ENCODE measurements around the gene PCYT1A.
A peak's percentile ranks its signal among the peaks of the same experiment; 100 is the strongest.
"Not testable (repeated sequence)": the region's sequence is repeated elsewhere in the genome, so short reads cannot be mapped to it uniquely, and the experiment has no call there.

Gene PCYT1A

DNA sequence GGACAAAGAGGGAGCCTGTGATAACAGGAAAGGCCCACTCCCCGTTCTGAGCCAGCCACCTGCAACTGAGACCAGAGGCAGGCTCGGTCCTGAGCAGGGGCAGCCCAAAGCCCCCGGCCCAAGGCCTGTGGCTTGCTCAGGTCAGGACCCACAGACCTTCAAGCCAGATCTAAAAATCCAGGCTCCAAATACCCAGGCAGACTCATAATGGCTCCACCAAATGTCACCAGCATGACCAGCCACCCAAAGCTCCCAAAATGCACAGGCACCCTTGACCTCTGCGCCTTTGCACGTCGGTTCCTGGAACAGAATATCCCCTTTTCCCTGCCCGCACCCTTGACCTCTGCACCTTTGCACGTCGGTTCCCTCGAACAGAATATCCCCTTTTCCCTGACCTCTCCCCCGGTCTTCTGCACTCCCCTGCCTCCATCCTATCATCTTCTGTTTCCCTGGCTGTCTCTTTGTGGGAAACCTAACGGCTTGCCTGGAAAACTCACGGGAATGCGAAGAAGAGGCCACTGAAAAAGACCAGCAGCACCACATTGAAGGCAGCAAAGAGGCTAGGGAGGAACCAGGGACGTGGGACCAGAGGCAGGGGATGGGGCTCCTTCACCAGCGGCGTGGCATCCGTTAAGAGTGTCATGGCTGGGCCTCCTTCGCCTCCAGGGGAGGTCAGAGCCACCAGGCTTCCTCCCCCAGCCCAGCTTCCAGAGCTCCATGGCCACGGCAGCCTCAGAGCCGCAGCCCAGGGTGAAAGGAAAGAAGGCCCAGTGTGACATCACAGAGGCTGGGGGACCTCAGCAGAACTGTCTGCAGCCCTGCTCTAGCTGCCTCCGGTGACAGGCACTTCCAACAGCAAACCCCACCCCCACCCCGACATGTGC, 76.6 kb downstream of the PCYT1A start, which contains the start of gene ZDHHC19:
TSS of gene ZDHHC19 (minus strand) at position 728 of the 884 bp plus-strand sequence. CDS start at position 643, 85 bp downstream.
- ATAC-seq = no peak

DNA sequence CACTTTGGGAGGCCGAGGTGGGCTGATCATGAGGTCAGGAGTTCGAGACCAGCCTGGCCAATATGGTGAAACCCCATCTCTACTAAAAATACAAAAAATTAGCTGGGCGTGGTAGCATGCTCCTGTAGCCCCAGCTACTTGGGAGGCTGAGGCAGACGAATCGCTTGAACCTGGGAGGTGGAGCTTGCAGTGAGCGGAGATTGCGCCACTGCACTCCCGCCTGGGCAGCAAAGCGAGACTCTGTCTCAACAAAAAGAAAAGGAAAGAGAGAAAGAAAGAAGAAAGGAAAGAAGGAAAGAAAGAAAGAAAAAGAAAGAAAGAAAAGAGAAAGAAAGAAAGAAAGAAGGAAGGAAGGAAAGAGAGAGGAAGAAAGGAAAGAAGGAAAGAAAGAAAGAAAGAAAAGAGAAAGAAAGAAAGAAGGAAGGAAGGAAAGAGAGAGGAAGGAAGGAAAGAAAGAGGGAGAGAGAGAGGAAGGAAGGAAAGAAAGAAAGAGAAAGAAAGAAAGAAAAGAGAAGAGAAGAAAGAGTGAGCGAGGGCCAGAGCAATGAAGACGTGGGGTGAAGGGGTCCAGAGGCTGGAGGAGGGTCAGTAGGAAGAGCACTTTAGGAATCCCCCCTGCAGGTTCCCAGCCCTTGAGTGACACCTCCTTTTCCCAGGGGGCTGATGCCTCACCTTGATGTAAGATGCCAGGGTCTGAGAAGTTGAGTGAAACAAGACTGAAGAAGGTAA, 77.4 kb downstream of the PCYT1A start:
- not testable (repeated sequence) for ATAC-seq

DNA sequence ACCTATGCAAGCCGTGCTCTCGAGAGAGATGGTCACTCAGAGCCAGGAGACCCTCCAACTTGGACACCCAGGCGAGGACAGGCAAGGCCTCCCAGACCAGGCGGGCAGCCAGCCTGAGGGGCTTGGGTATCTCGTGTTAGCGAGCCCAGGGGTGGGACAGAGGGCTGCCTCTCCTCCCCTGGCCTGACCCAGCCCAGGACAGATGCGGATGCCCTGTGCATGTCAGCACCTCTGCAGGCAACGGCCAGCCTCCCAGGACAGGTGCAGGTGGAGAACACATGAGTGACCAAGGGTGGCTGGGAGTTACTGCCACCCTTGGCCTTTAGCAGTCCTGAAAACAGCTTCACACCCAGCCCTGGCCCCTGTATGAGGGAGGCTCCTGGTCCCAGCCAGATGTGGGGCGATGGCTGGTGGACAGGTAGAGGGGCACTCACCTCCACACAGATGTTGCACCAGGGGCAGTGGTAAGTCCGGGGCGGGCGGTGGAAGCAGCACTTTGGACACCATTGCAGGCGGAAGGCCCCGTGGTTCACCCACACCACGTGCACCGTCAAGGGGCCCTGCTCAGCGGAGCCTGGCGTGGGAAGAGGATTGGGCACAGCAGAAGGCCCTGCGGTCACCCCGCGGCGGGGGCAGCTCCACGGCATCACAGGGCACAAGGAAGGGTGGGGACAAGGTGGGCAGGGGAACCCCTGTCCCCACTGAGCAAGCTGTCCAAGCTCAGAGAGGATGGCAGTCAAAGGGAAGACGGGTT, 78.4 kb downstream of the PCYT1A start:
- ATAC-seq = no peak

DNA sequence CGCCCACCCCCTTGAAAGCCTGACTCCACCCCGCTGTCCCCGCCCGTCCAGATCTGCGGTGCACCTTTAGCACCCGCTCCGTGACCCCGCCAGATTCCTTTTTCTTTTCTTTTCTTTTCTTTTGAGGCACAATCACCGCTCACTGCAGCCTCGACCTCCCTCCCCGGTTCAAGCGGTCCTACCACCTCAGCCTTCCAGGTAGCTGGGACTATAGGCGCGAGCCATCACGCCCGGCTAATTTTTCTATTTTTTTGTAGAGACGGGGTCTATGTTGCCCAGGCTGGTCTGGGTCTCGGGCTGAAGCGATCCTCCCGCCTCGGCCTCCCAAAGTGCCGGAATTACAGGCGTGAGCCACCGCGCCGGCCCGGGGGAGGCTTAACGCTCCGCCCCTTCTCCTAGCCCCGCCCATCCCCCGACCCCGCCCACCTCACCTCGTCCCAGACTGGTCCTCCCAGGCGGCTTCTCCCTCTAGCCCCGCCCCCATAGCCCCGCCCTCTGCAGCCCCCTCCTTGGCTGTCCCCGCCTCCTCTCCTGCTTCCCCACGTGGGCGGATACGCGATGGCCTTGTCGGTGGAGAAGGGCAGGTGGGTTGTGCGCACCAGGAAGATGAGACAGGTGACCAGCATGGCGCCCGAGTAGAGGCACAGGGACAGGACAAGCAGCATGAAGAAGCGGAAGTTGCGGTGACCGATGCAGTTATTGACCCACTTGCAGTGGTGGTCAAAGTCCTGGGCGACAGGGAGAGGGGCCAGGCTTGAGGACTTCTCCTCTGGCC, 79.5 kb downstream of the PCYT1A start:
- peak; percentile 44 to 52 for ATAC-seq

DNA sequence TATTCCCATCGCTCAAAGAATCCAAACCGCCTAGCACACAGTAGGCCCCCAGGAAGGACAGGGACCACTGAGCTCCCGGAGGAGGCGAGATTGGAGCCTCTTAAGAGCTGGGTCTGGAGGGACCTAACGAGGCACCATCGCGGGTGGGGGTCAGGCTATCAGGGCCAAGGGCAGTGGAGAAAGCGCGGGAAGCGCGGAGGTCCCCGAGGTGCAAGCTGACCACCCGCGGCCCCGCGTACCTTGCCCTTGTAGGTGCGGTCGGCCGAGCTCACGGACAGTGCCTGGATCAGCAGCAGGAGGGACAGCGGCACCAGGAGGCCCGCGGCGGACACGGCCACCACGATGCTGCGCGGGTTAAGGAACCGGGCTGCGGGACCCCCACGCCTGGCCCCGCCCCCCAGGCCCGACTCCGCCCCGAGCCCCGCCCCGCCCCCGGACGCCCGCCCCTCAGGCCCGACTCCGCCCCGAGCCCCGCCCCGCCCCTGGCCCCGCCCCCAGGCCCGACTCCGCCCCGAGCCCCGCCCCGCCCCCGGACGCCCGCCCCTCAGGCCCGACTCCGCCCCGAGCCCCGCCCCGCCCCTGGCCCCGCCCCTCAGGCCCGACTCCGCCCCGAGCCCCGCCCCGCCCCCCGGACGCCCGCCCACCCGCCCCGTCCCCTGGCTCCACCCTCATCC, 80.2 kb downstream of the PCYT1A start:
- peak; percentile 12 to 13 for ATAC-seq

DNA sequence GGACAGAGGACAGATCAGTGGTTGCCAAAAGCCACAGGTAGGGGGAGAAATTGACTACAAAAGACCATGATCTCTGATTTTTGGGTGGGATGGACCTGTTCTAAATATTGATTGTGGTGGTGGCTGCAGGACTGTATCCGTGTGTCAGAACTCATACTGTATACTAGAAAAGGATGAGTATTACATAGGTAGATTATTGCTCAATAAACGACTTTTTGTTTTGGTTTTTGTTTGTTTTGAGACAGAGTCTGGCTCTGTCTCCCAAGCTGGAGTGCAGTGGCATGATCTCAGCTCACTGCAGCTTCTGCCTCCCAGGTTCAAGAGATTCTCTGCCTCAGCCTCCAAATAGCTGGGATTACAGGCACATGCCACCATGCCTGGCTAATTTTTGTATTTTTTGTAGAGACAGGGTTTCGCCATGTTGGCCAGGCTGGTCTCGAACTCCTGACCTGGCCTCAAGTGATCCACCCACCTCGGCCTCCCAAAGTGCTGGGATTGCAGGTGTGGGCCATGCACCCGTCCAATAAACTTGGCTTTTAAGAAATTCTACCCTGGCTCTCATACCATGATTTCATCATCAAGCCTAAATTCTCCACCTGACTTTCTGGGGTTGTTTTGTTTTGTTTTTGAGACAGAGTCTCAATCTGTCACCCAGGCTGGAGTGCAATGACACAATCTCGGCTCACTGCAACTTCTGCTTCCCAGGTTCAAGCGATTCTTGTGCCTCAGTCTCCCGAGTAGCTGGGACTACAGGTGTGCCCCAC, 81.9 kb downstream of the PCYT1A start:
- not testable (repeated sequence) for ATAC-seq

DNA sequence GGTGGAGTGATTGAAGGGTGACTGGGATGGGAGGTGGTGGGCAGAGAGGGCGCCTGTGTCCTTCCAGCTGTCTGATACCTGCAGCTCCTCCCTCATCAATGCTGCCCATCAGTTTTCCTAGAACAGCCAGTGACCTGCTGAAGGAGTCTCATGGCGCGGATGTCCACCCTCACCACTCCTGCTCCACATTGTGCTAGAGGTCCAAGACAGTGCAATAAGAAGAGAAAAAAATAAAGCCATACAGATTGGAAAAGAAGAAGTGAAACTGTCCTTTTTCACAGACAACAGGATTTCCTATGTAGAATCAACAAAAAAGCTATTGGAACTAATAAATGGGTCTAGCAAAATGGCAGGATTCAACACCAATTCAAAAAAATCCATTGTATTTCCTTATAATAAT, 83.7 kb downstream of the PCYT1A start:
- ATAC-seq = no peak

DNA sequence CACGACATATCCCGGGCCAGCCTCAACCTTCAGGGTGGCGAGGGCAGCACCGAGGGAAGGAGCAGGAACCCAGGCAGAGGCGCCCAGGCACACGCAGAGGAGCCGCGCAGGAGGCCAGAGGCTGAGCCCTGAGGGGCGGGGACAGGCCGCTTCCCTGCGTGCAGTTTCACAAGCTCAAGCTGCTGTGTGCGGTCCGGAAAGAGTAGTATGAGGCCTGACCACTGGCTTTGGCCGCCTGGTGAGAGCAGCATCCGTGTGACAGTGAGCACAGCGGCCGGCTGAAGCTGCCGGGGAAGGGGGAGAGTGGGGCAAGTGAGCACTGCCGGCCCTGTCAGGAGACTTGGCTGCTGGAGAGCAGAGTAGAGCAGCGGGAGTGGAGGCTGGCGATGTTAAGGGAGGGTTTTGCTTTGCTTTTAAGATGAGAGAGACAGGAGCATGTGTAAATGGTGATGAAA, 85.0 kb downstream of the PCYT1A start:
- peak in 1 of 2 donors; percentile 21 for ATAC-seq

DNA sequence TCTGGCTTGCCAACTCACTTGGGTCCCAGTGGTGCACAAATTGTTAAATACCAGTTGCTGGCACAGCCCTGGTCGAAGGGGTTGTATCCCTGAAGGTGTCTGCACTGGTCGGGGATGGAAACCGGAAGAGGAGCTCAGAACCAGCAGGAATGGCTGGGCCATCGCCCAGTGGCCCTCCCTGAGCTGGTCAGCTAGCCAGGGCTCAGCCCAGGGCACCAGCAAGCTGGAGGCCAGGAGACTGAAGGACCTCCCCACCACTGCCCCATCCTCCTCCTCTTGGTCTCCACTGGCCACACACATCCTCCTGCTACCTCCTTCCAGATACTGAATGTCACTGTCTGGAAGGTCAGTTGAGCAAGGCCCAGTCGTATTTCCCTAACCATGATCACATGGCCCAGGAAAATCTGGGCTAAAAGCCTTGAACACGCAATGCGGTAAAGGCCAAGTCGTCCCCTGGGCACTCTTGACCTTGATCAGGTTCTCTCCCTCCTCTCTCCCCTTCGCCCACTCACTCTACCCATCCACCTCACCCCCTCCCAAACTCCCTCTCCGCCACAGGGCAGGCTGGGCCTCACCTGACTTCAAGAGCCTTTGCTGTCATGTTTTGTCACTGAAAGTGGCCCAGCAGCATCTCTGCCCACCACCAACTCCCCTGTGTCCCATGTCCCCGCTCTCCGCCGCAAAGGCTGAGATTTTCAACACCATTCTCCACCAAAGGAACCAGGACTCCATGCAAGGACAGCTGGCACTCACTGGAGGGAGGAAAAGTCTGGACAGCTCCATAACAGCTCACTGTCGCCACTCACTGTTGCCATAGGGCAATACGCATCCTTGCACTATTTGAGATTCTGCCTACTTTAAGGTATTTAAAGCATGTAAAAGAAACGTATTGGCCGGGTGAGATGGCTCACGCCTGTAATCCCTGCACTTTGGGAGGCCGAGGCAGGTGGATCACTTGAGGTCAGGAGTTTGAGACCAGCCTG, 88.5 kb downstream of the PCYT1A start:
- no peak for ATAC-seq

DNA sequence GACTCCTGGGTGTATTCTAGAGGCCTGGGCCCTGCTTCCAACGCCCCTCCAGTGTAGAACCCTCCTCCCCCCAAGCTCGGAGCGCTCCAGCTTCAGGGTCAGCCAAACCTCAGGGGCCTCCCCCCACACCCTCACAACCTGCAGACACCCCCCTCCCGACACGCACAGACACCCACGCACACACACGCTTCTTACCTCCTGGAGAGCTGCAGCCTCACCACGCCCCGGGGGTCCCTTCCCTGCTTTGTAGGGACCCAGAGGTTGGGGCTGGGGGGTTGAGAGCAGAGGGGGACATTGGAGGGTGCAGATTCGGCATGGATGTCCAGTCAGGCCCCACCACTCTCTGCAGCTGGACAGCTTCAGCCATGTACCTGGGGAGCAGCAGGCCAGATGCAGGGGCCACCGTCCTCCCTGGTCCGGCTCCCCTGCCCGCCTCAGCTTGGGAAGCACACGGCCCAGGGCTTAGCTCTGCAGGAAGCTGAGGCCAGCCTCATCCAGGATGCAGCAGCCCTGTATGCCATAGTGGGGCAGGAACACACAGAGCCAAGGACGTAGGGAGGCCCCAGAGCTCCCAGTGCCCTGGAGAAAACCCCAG, 89.3 kb downstream of the PCYT1A start:
- ATAC-seq = no peak

DNA sequence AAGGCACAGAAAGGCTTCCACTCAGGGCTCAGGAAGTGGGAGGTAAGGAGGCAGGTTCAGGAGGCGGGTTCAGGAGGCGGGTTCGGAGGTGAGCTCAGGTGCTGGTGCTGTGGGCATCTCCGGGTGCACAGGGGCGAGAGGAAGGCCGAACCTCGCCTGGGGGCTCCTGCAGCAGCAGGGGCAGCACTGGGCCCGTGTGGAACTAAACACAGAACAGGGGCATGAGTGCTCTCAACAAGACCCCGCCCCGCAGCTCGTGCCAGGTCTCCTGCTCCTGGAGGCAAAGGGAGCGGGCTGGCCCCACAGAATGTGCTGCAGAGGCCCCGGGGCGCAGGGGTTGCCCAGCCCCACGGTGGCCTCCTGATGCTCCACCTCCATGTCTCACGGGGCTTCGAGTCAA, 90.0 kb downstream of the PCYT1A start:
- no peak for ATAC-seq

DNA sequence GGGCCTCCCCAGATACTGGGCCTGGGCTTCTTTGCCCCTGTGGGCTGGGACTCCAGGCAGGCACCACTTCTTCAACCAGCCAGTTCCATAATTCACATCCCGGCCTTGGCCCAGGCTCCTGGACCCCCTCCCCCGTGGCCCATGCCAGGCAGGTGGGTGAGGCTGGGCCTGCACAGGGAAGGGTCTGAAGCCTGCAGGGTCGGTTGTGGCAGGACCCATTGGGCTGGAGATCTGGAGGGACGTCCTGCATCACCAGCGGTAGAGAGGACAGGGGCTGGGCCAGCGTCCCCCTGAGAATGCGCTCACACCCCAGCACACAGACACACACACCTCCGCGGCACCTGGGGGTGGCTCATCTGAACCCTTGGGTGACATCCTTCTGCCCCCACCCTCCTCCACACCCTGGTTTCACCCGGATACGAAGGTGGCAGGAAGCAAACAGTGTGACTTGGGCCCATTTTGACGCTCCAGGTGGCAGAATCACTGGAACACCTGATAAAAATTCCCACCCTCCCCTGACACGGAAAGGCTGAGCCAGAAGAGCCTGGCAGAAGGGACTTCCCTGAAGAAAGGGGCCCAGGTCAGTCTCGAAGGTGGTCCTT, 91.8 kb downstream of the PCYT1A start:
- ATAC-seq = no peak

DNA sequence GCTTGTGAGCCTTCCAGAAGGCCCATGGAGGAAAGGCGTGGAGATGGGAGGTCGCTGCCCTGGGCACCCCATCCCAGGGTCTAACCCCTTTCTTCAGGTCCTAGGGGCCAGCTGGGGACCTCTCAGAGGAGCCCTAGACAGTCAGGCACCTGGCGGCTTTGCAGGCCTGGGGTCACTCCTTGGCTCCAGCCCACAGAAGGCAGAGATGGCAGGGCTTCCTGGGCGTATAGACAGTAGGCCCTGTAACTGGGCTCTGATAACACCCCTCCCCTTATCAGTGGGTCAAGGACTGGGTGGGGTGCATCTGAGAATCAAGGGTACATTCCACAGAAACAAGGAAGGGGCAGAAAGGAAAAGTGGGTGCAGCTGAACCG, 93.0 kb downstream of the PCYT1A start:
- ATAC-seq = no peak

DNA sequence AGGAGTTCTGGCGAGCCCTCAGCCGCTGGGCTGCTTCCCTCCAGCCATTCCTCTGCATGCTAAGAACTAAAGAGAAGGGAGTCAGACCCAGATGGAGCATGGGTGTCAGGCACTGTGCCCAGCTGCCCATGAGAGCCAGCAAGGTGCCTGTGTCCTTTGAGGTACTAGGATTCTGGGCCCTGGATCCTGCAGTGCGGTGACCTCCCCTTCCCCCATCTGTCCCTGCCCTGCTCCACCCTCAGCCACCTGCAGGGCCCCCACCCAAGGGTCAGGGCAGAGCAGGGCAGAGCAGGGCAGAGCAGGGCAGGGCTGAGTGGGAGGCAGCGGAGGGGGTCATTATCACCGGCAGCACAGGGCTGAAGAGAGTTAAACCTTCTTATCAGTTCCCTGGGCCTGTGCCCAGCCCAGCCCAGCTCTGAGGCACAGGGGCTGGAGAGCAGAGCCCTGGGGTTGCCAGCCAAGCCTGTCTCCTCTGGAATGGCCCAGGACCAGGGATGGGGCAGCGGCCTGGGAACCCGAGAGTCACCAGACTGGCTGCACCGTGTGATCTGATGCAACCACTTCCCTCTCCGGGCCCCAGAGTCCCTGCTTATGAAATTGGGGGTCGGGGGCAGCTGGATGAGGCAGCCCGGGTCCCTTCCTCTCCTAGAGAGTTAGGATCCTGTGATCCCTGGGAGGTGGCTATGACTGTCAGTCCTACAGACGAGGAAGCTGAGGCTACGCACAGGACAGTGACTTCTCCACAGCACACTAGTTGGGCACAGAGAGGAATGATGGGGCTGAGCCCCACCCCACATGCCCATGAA, 93.6 kb downstream of the PCYT1A start:
- ATAC-seq = no peak

DNA sequence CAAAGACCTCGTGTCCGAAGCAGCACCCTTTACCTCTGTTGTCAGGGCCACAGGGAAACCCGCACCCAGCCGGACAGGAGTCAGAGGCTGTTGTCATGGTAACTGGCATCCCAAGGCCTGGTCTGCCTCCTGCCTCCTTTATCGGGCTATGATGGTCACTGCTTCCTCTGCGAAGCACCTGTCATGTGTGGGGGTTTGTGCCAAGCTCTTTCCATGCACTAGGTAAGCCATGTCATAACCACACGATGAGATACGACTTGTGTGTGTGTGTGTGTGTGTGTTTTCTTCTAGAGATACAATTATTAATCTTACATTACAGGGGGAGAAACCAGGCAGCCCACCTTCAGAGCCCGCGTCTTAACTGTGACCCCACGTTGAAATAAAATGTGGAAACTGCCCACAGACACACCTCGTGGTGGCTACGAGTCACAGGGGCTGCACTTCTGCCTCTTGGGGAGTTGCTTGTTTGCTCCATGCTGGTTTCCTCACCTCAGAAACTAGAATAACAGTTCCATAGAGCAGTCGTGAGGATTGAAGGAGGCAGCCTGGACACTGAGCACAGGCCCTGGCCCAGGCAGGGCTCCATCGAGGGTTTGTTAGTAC, 94.3 kb downstream of the PCYT1A start:
- ATAC-seq = peak in 1 of 2 donors; percentile 21

DNA sequence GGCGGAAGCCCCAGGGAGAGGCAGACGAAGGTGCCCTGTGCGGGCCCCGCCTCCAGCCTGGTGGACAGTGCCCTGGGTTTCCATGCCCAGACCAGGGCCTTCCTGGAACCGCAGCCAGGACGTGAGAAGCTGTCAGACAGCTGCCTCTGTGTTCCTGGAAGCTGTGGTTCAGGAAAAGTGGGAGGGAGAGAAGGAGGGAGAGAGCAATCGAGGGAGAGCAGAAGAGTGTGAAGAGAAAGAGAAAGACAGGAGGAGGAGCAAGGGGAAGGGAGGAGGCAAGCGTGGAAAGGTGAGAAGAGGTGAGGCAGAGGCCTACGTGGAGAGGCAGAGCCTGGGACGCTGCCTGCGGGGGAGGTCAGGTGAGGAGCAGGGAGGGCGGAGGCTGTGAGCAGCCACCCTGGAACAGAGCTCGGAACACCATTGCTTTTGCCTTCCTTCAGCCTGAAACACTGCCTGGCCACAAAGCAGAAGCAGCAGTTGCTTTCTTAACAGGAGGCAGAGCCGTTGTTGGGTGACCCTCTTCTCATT, 94.9 kb downstream of the PCYT1A start:
- peak; percentile 8 to 34 for ATAC-seq

DNA sequence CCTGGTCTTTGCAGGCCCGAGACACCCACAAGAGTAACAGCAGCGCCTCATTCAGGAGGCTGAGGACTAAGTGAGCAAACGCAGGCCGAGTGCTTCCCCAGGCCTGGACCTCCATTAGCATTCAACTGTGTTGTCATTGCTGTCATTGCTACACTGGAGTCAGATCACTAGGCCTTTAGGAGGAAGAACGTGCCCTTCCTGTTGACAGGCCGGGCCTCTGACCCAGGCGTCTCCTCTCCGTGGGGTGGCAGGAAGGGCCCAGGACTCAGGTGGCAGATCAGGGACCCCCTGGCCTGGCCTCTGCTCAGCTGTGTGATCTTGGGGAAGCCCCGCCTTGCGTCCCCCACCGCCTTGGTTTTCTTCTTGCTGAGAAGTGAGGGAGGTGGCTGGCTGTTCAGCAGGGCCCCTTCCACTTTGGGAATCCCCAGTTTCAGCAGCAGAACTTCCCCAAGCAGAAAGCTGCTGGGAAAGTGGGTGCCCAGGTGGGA, 95.4 kb downstream of the PCYT1A start:
- ATAC-seq = peak; percentile 37 to 45

Data from activated CD4-positive, CD25-positive, alpha-beta regulatory T cell treated with anti-CD3 and anti-CD28 coated beads, Interleukin-2, amount 50 U/mL, for 24 hours (primary cell).